K562 (cell line): ENCODE data around the gene SCYL2. TPM values are rescaled to one million over a fixed set of nuclear protein-coding genes. Genes with fewer than 3 reads are reported as not detected.
A peak's percentile ranks its signal among the peaks of the same experiment; 100 is the strongest.

ENCODE experiments used
- ATAC-seq: fragments of 200-7000 bp; cut with Tn5 transposase; 3 replicates; pipeline ENCODE4 v1.9.1; 2020; ENCODE audit warnings: moderate library complexity
- BruUV-seq: library from RNA; stranded (reverse); fragments of 400-500 nt; replicated peaks from 2 replicates; lab custom pipeline; 2021; lab: Mats Ljungman, UMichigan
- CTCF ChIA-PET: fragments of 300-600 bp; formaldehyde crosslinking; extraction: SDS; loops from one replicate; lab custom pipeline; 2021; ENCODE audit warnings: low intra/inter-chr PET ratio; lab: Yijun Ruan, JAX
- POLR2A ChIA-PET: fragments of 300-600, 350-650 bp; sonication (Branson Sonifier 250); formaldehyde crosslinking; extraction: SDS; loops from one replicate; lab custom pipeline; 2021; ENCODE audit warnings: antibody characterized with exemption, inconsistent platforms; lab: Yijun Ruan, JAX
- DNase-seq, 4 experiments: peaks; one replicate each; pipeline versions ENCODE4 v3.0.0 to v3.0.0-alpha.2; 2011 to 2018; ENCODE audit warnings: low spot score in 3 of 4, mixed read lengths in 3 of 4; ENCODE audit errors: extremely low read depth in 1 of 4
- FAIRE-seq: peaks from 2 replicates; lab custom pipeline; 2011; peaks lifted over from hg19 to GRCh38; lab: Jason Lieb, UNC
- H2AFZ ChIP-seq: 2 replicates; pipeline ENCODE4 v1.6.0; 2011; ENCODE audit warnings: low read depth, low read length, control low read depth, inconsistent platforms
- H3K27ac ChIP-seq: fragments of 200-600 bp; 3 replicates; pipeline ENCODE4 v1.8.0; 2011; ENCODE audit warnings: low read depth, mild to moderate bottlenecking, control low read depth, inconsistent platforms, low read length, moderate library complexity, mixed read lengths; ENCODE audit errors: extremely low read depth
- H3K27me3 ChIP-seq, 2 experiments: fragments of 300-600 bp in 1 of 2; 2 replicates in 1 of 2; 3 replicates in 1 of 2; pipeline versions ENCODE4 v1.6.0 to v1.8.0; 2011; ENCODE audit warnings: inconsistent platforms in 2 of 2, low read length in 2 of 2, mild to moderate bottlenecking in 1 of 2, mixed read lengths in 1 of 2, moderate library complexity in 1 of 2; ENCODE audit not compliant: control insufficient read depth in 2 of 2, insufficient read depth in 2 of 2
- H3K36me3 ChIP-seq: fragments of 300-600 bp; 3 replicates; pipeline ENCODE4 v1.8.0; 2011; ENCODE audit warnings: mild to moderate bottlenecking, low read length, inconsistent platforms; ENCODE audit not compliant: control insufficient read depth, insufficient read depth
- H3K4me1 ChIP-seq, 2 experiments: fragments of 200-600 bp in 1 of 2; replicated peaks in 1 of 2; 2 replicates in 1 of 2; 3 replicates in 1 of 2; pipeline versions ENCODE4 v1.5.1 to v1.8.0; 2011; ENCODE audit warnings: inconsistent platforms in 2 of 2, low read length in 2 of 2, mild to moderate bottlenecking in 1 of 2, mixed read lengths in 1 of 2, moderate library complexity in 1 of 2; ENCODE audit not compliant: control insufficient read depth in 2 of 2, insufficient read depth in 2 of 2
- H3K4me2 ChIP-seq: 2 replicates; pipeline ENCODE4 v1.6.1; 2011; ENCODE audit warnings: low read length, control low read depth, inconsistent platforms, mixed read lengths; ENCODE audit not compliant: insufficient read depth
- H3K4me3 ChIP-seq: fragments of 200-600 bp; sonication (generic), shearing (Covaris generic); 2 replicates; pipeline ENCODE4 v1.5.1; 2016; ENCODE audit warnings: control low read depth, inconsistent platforms
- H3K79me2 ChIP-seq: fragments of 200-600 bp; 3 replicates; pipeline ENCODE4 v1.8.0; 2011; ENCODE audit warnings: low read length, inconsistent platforms; ENCODE audit not compliant: control insufficient read depth, insufficient read depth
- H3K9ac ChIP-seq, 2 experiments: 2 replicates each; pipeline versions ENCODE4 v1.6.0 to v1.6.1; 2011; ENCODE audit warnings: low read depth in 2 of 2, low read length in 2 of 2, control low read depth in 1 of 2, inconsistent platforms in 1 of 2, mild to moderate bottlenecking in 1 of 2, mixed read lengths in 1 of 2; ENCODE audit not compliant: insufficient read depth in 1 of 2
- H3K9me1 ChIP-seq: one replicate; pipeline ENCODE4 v1.6.0; 2011; ENCODE audit warnings: inconsistent platforms, mild to moderate bottlenecking, low read length, moderate library complexity; ENCODE audit not compliant: control insufficient read depth, insufficient read depth
- H3K9me3 ChIP-seq: replicated peaks from 2 replicates; pipeline ENCODE4 v1.5.1; 2011; ENCODE audit warnings: low read depth, low read length, inconsistent platforms; ENCODE audit not compliant: control insufficient read depth, insufficient read depth
- H4K20me1 ChIP-seq: replicated peaks from 2 replicates; pipeline ENCODE4 v1.6.1; 2011; ENCODE audit warnings: low read length, inconsistent platforms, mixed read lengths; ENCODE audit not compliant: control insufficient read depth, insufficient read depth
- ARID2 ChIP-seq: fragments of 450-650 bp; IDR thresholded peaks from 2 replicates; pipeline ENCODE4 v1.6.1; 2017; ENCODE audit warnings: antibody characterized with exemption, mild to moderate bottlenecking
- C11orf30 ChIP-seq: fragments of 450-650 bp; IDR thresholded peaks from 2 replicates; pipeline ENCODE4 v1.6.1; 2016; ENCODE audit warnings: low read depth, mild to moderate bottlenecking
- CC2D1A ChIP-seq: fragments of 450-650 bp; IDR thresholded peaks from 2 replicates; pipeline ENCODE4 v1.6.1; 2017; ENCODE audit warnings: mild to moderate bottlenecking
- EP300 ChIP-seq: IDR thresholded peaks from 2 replicates; pipeline ENCODE4 v1.6.1; 2012; ENCODE audit warnings: low read length, improper control_type of control experiment
- ESRRA ChIP-seq: fragments of 450-650 bp; IDR thresholded peaks from 2 replicates; pipeline ENCODE4 v1.6.1; 2014; ENCODE audit warnings: low read depth, mild to moderate bottlenecking, moderate library complexity, borderline replicate concordance
- GATAD2B ChIP-seq: fragments of 450-650 bp; IDR thresholded peaks from 2 replicates; pipeline ENCODE4 v1.6.1; 2017; ENCODE audit warnings: mild to moderate bottlenecking, borderline replicate concordance
- GTF2F1 ChIP-seq: IDR thresholded peaks from 2 replicates; pipeline ENCODE4 v1.6.1; 2011; ENCODE audit warnings: low read depth, low read length, improper control_type of control experiment
- RAD21 ChIP-seq, 2 experiments: fragments of 250-450 bp in 1 of 2; fragments of 450-650 bp in 1 of 2; sonication (Bioruptor Pico) in 1 of 2; formaldehyde crosslinking in 1 of 2; IDR thresholded peaks in 1 of 2; conservative IDR thresholded peaks in 1 of 2; 2 replicates each; pipeline versions ENCODE4 v1.4.0 to v1.8.0; 2020 to 2022; ENCODE audit warnings: mild to moderate bottlenecking in 2 of 2, moderate library complexity in 1 of 2
- RBM25 ChIP-seq: fragments of 200-400 bp; formaldehyde crosslinking; IDR thresholded peaks from 2 replicates; pipeline ENCODE4 v1.6.1; 2018; ENCODE audit warnings: low read length, low read depth, moderate library complexity; ENCODE audit not compliant: severe bottlenecking
- SP2 ChIP-seq: IDR thresholded peaks from 2 replicates; pipeline ENCODE4 v1.6.1; 2011; ENCODE audit warnings: mild to moderate bottlenecking, low read depth, low read length, moderate library complexity; ENCODE audit not compliant: poor library complexity, severe bottlenecking; ENCODE audit errors: extremely low read depth
- ZFP1 ChIP-seq: fragments of 450-650 bp; formaldehyde crosslinking; IDR thresholded peaks from 2 replicates; pipeline ENCODE4 v1.4.0; 2020; ENCODE audit warnings: mild to moderate bottlenecking, mixed read lengths
- ZNF316 ChIP-seq: fragments of 450-650 bp; IDR thresholded peaks from 2 replicates; pipeline ENCODE4 v1.6.1; 2016
- ZNF384 ChIP-seq: IDR thresholded peaks from 2 replicates; pipeline ENCODE4 v1.6.1; 2012; ENCODE audit warnings: low read depth, low read length, improper control_type of control experiment
- ZSCAN32 ChIP-seq: fragments of 450-650 bp; formaldehyde crosslinking; IDR thresholded peaks from 2 replicates; pipeline ENCODE4 v1.4.0; 2020; ENCODE audit warnings: mild to moderate bottlenecking, moderate library complexity
- WGBS: fragments of 100-300 bp; shearing (Covaris generic); methylation state at CpG from one replicate; pipeline ENCODE4 v1.1.6; 2016; ENCODE audit warnings: low coverage, mixed read lengths; ENCODE audit not compliant: insufficient coverage; ENCODE audit errors: missing lambda C conversion rate; 5-methylcytosine and 5-hydroxymethylcytosine counted together
- in situ Hi-C: fragments of 300-500 bp; cut with MboI; formaldehyde crosslinking; loops from 4 replicates; pipeline ENCODE4 v1.15.0; 2018; ENCODE audit warnings: inconsistent platforms, mixed read lengths
- intact Hi-C: fragments of 100-400 bp; cut with micrococcal nuclease; formaldehyde crosslinking; loops from 2 replicates; pipeline ENCODE4 v1.14.2; 2022
- polyA plus RNA-seq, 8 experiments: library from polyadenylated mRNA; depleted of rRNA in 4 of 8; stranded (reverse) in 5 of 8; unstranded in 3 of 8; fragments of >200 nt; fragmentation: Nextera tagmentation in 2 of 8; fragmentation: Illumina TruSeq in 1 of 8; extraction: Ambion mirVana in 2 of 8; extraction: Trizol in 1 of 8; gene quantifications; 2 replicates each; pipeline versions ENCODE4 v1.2.1 to v1.2.3, GENCODE V29; 2011 to 2014; ENCODE audit warnings: inconsistent platforms in 1 of 8, missing spikeins in 1 of 8
- total RNA-seq, 7 experiments: library from RNA; depleted of rRNA in 6 of 7; stranded (reverse); fragments of >200 nt in 6 of 7; fragmentation: Illumina TruSeq in 2 of 7; extraction: Trizol in 2 of 7; gene quantifications; 2 replicates each; pipeline versions ENCODE4 v1.2.1 to v1.2.3, GENCODE V29; 2011 to 2021; ENCODE audit warnings: low replicate concordance in 1 of 7
- TF ChIP-seq, protein P1 (sequence below): fragments of 200-400 bp; formaldehyde crosslinking; IDR thresholded peaks from 2 replicates; pipeline ENCODE4 v1.6.1; 2017; ENCODE audit warnings: mild to moderate bottlenecking, low read depth, low read length, moderate library complexity
- TF ChIP-seq, protein P2 (sequence below): fragments of 150-350 bp; IDR thresholded peaks from 2 replicates; pipeline ENCODE4 v1.6.1; 2014; ENCODE audit warnings: low read depth, mild to moderate bottlenecking, low read length, borderline replicate concordance

Gene SCYL2
- total and polyA plus RNA-seq, 9 of the 15 experiments (the other 6 are each of a cell fraction or from before 2014, with no cell fraction given), result 9.9 to 49.0 (median 32.9) TPM

DNA sequence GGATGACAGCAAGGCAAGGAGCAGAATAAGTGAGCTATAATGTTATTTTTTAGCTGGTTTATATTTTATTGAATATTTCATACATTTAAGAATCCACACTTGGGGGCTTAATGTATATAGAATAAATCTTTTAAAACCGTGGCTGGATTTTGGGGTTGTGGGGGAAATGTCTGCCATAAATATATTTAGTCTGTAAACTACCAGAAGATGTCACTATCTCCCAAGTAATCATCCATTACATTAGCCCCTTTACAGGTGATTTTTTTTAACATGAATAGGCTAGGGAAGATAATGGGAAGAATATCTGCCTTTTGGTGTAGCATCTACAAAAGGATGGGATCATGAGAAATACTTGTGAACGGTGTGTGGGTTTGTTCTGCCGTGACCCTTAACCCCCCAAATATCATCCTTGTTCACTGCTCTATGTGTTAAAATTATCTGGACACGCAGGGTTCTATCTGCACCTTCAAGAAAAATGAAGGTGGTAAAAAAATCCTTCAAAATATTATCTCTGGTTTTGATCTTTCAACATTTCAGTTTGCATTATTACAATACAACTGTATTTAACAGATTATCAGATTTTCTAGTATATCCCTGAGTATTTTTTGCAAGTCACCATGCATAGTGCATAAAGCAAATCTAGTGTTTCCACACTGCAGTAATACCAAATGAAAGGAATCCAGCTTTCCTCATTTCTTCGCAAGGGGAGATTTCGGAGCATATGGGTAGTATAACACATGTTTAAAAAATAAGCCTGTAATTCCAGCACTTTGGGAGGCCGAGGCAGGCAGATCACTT, 81.9 kb downstream of the SCYL2 start:
- Histone ChIP-seq H3K4me1 (no peaks in the 10 kb centered on the region), H3K9ac (no peak overlapping the region), H3K4me3 (no peak overlapping the region), H3K36me3 (no peaks in the 10 kb centered on the region), H3K79me2 (no peaks in the 10 kb centered on the region), H2AFZ (no peak overlapping the region), H4K20me1 (no peaks in the 10 kb centered on the region), H3K4me2 (no peak overlapping the region), H3K9me1 (no peaks in the 10 kb centered on the region), H3K9me3 (no peaks in the 10 kb centered on the region), H3K27me3 (peaks cover 0 to 8% of the 10 kb centered on the region in 2 experiments; a peak in 2 of 5 replicates), H3K27ac (no peak overlapping the region)
- WGBS, result 2% methylated on average over 7 of the region's 7 CpGs
- CTCF ChIA-PET, result interaction anchor here (0.7 to 3.4 kb wide), 6 partner anchors 62 to 386 kb away, joined by 3 to 35 read pairs (median 4); no protein-coding TSS in a partner anchor
- POLR2A ChIA-PET, result no interaction called here
- intact Hi-C loops (loop anchor here (1.0 to 5.0 kb wide), 4 partner anchors 128 to 385 kb away; no protein-coding TSS in a partner anchor), in situ Hi-C loops (loop anchor here (10.0 kb wide), 1 partner anchor 326 kb away; no protein-coding TSS in a partner anchor)
- FAIRE-seq (peak; percentile 29), ATAC-seq (peak; percentile 64), DNase-seq (peak in 1 of 4 experiments; percentile 40)
- no TSS peak for BruUV-seq
- TF ChIP-seq ZNF384, result peak; percentile 39; the same call in 1 of the 2 replicates
- peak; percentile 39 for TF ChIP-seq ZNF316
- TF ChIP-seq RBM25, result no peak
- TF ChIP-seq GTF2F1, result no peak
- TF ChIP-seq ZFP1 (CRISPR knock-in tag), result no peak
- TF ChIP-seq ARID2, result no peak
- peak; percentile 18; the same call in 1 of the 2 replicates for TF ChIP-seq C11orf30
- TF ChIP-seq ZSCAN32 (CRISPR knock-in tag), result no peak
- no peak for TF ChIP-seq SP2
- TF ChIP-seq, protein P1, sequence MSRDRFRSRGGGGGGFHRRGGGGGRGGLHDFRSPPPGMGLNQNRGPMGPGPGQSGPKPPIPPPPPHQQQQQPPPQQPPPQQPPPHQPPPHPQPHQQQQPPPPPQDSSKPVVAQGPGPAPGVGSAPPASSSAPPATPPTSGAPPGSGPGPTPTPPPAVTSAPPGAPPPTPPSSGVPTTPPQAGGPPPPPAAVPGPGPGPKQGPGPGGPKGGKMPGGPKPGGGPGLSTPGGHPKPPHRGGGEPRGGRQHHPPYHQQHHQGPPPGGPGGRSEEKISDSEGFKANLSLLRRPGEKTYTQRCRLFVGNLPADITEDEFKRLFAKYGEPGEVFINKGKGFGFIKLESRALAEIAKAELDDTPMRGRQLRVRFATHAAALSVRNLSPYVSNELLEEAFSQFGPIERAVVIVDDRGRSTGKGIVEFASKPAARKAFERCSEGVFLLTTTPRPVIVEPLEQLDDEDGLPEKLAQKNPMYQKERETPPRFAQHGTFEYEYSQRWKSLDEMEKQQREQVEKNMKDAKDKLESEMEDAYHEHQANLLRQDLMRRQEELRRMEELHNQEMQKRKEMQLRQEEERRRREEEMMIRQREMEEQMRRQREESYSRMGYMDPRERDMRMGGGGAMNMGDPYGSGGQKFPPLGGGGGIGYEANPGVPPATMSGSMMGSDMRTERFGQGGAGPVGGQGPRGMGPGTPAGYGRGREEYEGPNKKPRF, result no peak
- TF ChIP-seq, protein P2, sequence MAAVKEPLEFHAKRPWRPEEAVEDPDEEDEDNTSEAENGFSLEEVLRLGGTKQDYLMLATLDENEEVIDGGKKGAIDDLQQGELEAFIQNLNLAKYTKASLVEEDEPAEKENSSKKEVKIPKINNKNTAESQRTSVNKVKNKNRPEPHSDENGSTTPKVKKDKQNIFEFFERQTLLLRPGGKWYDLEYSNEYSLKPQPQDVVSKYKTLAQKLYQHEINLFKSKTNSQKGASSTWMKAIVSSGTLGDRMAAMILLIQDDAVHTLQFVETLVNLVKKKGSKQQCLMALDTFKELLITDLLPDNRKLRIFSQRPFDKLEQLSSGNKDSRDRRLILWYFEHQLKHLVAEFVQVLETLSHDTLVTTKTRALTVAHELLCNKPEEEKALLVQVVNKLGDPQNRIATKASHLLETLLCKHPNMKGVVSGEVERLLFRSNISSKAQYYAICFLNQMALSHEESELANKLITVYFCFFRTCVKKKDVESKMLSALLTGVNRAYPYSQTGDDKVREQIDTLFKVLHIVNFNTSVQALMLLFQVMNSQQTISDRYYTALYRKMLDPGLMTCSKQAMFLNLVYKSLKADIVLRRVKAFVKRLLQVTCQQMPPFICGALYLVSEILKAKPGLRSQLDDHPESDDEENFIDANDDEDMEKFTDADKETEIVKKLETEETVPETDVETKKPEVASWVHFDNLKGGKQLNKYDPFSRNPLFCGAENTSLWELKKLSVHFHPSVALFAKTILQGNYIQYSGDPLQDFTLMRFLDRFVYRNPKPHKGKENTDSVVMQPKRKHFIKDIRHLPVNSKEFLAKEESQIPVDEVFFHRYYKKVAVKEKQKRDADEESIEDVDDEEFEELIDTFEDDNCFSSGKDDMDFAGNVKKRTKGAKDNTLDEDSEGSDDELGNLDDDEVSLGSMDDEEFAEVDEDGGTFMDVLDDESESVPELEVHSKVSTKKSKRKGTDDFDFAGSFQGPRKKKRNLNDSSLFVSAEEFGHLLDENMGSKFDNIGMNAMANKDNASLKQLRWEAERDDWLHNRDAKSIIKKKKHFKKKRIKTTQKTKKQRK, result no peak
- TF ChIP-seq GATAD2B, result no peak
- TF ChIP-seq RAD21 (CRISPR knock-in tag; conservative IDR thresholded peaks at IDR 0.05 in 1 of 2, IDR thresholded peaks at IDR 0.05 in 1 of 2), result peak; percentile 67 to 75
- no peak for TF ChIP-seq CC2D1A
- TF ChIP-seq ESRRA, result no peak
- no peak for TF ChIP-seq EP300
